Activated naive CD4-positive, alpha-beta T cell treated with anti-CD3 and anti-CD28 coated beads, Interleukin-2, amount 10 ng/mL, durations not matched to agents 7 days and 5 days (primary cell): ENCODE results near the gene LINGO1.

ENCODE experiments used
- CTCF ChIA-PET: fragments of 350-600 bp; sonication (Branson Sonifier 250); formaldehyde crosslinking; loops from one replicate; lab custom pipeline; 2021; ENCODE audit warnings: antibody characterized with exemption; lab: Charles Lee
- DNase-seq: peaks from one replicate; pipeline ENCODE4 v3.0.0-alpha.2; 2020
- H3K27ac Mint-ChIP-seq: one replicate; pipeline ENCODE4 v1.8.0; 2021; ENCODE audit warnings: mild to moderate bottlenecking, moderate library complexity, mixed read lengths
- H3K27me3 Mint-ChIP-seq: one replicate; pipeline ENCODE4 v1.8.0; 2021; ENCODE audit warnings: mild to moderate bottlenecking, mixed read lengths
- H3K36me3 Mint-ChIP-seq: one replicate; pipeline ENCODE4 v1.8.0; 2021; ENCODE audit warnings: mixed read lengths
- H3K4me1 Mint-ChIP-seq: one replicate; pipeline ENCODE4 v1.8.0; 2021; ENCODE audit warnings: mixed read lengths
- H3K4me3 Mint-ChIP-seq: one replicate; pipeline ENCODE4 v1.8.0; 2021; ENCODE audit warnings: mild to moderate bottlenecking, moderate library complexity, mixed read lengths
- H3K9me3 Mint-ChIP-seq: one replicate; pipeline ENCODE4 v1.8.0; 2021; ENCODE audit warnings: mixed read lengths

LINGO1 gene

GRCh38 chr15:77665530-77666295 is 33.0 kb upstream of the LINGO1 start:
- Mint-ChIP-seq H3K4me1 (no peaks in the 10 kb centered on the region), H3K4me3 (no peak overlapping the region), H3K27ac (no peak overlapping the region), H3K36me3 (no peaks in the 10 kb centered on the region), H3K27me3 (peaks cover 29% of the 10 kb centered on the region), H3K9me3 (no peaks in the 10 kb centered on the region)
- no peak for DNase-seq
- CTCF ChIA-PET: interaction anchor here (1.6 kb wide), 1 partner anchor 31 kb away, joined by 8 read pairs; no protein-coding TSS in a partner anchor

GRCh38 chr15:77664428-77664827 is 31.7 kb upstream of the LINGO1 start:
- Mint-ChIP-seq H3K27me3 (peaks cover 30% of the 10 kb centered on the region), H3K36me3 (no peaks in the 10 kb centered on the region), H3K4me3 (no peak overlapping the region), H3K27ac (no peak overlapping the region), H3K9me3 (no peaks in the 10 kb centered on the region), H3K4me1 (no peaks in the 10 kb centered on the region)
- no peak for DNase-seq
- CTCF ChIA-PET: interaction anchor here (1.6 kb wide), 1 partner anchor 30 kb away, joined by 8 read pairs; no protein-coding TSS in a partner anchor

GRCh38 chr15:77663256-77663655 is 30.5 kb upstream of the LINGO1 start:
- Mint-ChIP-seq H3K36me3 (no peaks in the 10 kb centered on the region), H3K27me3 (peaks cover 35% of the 10 kb centered on the region), H3K9me3 (no peaks in the 10 kb centered on the region), H3K27ac (no peak overlapping the region), H3K4me1 (no peaks in the 10 kb centered on the region), H3K4me3 (no peak overlapping the region)
- CTCF ChIA-PET: no interaction called here
- DNase-seq: no peak

GRCh38 chr15:77659350-77660321 is 26.9 kb upstream of the LINGO1 start:
- no peak overlapping the region for H3K27ac Mint-ChIP-seq
- CTCF ChIA-PET: interaction anchor here (1.9 kb wide), 1 partner anchor 162 kb away, joined by 6 read pairs; no protein-coding TSS in a partner anchor
- no peaks in the 10 kb centered on the region for H3K36me3 Mint-ChIP-seq
- DNase-seq: peak; percentile 55
- peaks cover 55% of the 10 kb centered on the region for H3K27me3 Mint-ChIP-seq
- no peak overlapping the region for H3K4me3 Mint-ChIP-seq
- H3K9me3 Mint-ChIP-seq: no peaks in the 10 kb centered on the region
- no peaks in the 10 kb centered on the region for H3K4me1 Mint-ChIP-seq

GRCh38 chr15:77658304-77658703 is 25.6 kb upstream of the LINGO1 start:
- Mint-ChIP-seq H3K36me3 (no peaks in the 10 kb centered on the region), H3K9me3 (peaks cover 3% of the 10 kb centered on the region), H3K27me3 (peaks cover 66% of the 10 kb centered on the region), H3K27ac (no peak overlapping the region), H3K4me3 (no peak overlapping the region), H3K4me1 (no peaks in the 10 kb centered on the region)
- CTCF ChIA-PET: interaction anchor here (0.8 kb wide), 1 partner anchor 23 kb away, joined by 3 read pairs; no protein-coding TSS in a partner anchor
- DNase-seq: no peak

- no peak for DNase-seq
- Mint-ChIP-seq H3K27ac (no peak overlapping the region), H3K9me3 (peaks cover 3% of the 10 kb centered on the region), H3K4me1 (no peaks in the 10 kb centered on the region), H3K27me3 (peaks cover 72% of the 10 kb centered on the region), H3K4me3 (no peak overlapping the region), H3K36me3 (no peaks in the 10 kb centered on the region)
- CTCF ChIA-PET: interaction anchor here (0.8 kb wide), 2 partner anchors 23 to 164 kb away, joined by 3 read pairs; no protein-coding TSS in a partner anchor
These were observed 25.0 kb upstream of the LINGO1 start for GRCh38 chr15:77657634-77658238.

- H3K4me3 Mint-ChIP-seq: no peak overlapping the region
- H3K4me1 Mint-ChIP-seq: no peaks in the 10 kb centered on the region
- H3K27ac Mint-ChIP-seq: no peak overlapping the region
- DNase-seq: no peak
- CTCF ChIA-PET: interaction anchor here (0.6 to 0.9 kb wide), 2 partner anchors 39 to 599 kb away, joined by 3 read pairs; no protein-coding TSS in a partner anchor
- no peaks in the 10 kb centered on the region for H3K36me3 Mint-ChIP-seq
- H3K27me3 Mint-ChIP-seq: peaks cover 74% of the 10 kb centered on the region
- peaks cover 3% of the 10 kb centered on the region for H3K9me3 Mint-ChIP-seq
These were observed 23.6 kb upstream of the LINGO1 start for GRCh38 chr15:77656294-77656693.

GRCh38 chr15:77654975-77655374 is 22.3 kb upstream of the LINGO1 start:
- Mint-ChIP-seq H3K9me3 (peaks cover 3% of the 10 kb centered on the region), H3K27me3 (peaks cover 75% of the 10 kb centered on the region), H3K4me3 (no peak overlapping the region), H3K27ac (no peak overlapping the region), H3K36me3 (no peaks in the 10 kb centered on the region), H3K4me1 (no peaks in the 10 kb centered on the region)
- no peak for DNase-seq
- CTCF ChIA-PET: interaction anchor here (1.6 kb wide), 1 partner anchor 166 kb away, joined by 3 read pairs; no protein-coding TSS in a partner anchor

GRCh38 chr15:77653832-77654480 is 21.2 kb upstream of the LINGO1 start:
- Mint-ChIP-seq H3K27me3 (peaks cover 76% of the 10 kb centered on the region), H3K36me3 (no peaks in the 10 kb centered on the region), H3K4me3 (no peak overlapping the region), H3K4me1 (no peaks in the 10 kb centered on the region), H3K27ac (no peak overlapping the region), H3K9me3 (peaks cover 3% of the 10 kb centered on the region)
- CTCF ChIA-PET: no interaction called here
- no peak for DNase-seq

- no peak overlapping the region for H3K4me3 Mint-ChIP-seq
- CTCF ChIA-PET: no interaction called here
These were observed 17.6 kb upstream of the LINGO1 start for GRCh38 chr15:77650265-77650664.

GRCh38 chr15:77649610-77650009 is 16.9 kb upstream of the LINGO1 start:
- Mint-ChIP-seq H3K36me3 (no peaks in the 10 kb centered on the region), H3K4me1 (no peaks in the 10 kb centered on the region), H3K27ac (no peak overlapping the region), H3K9me3 (peaks cover 3% of the 10 kb centered on the region), H3K27me3 (peaks cover 43% of the 10 kb centered on the region), H3K4me3 (no peak overlapping the region)
- DNase-seq: no peak
- CTCF ChIA-PET: no interaction called here

More at GRCh38 chr15:77650265-77650664, 17.6 kb upstream of the LINGO1 start:
- Mint-ChIP-seq H3K36me3 (no peaks in the 10 kb centered on the region), H3K9me3 (peaks cover 3% of the 10 kb centered on the region), H3K4me1 (no peaks in the 10 kb centered on the region), H3K27me3 (peaks cover 49% of the 10 kb centered on the region), H3K27ac (no peak overlapping the region)
- DNase-seq: no peak

- H3K9me3 Mint-ChIP-seq: peaks cover 2% of the 10 kb centered on the region
- no peak overlapping the region for H3K4me3 Mint-ChIP-seq
- no peaks in the 10 kb centered on the region for H3K4me1 Mint-ChIP-seq
- CTCF ChIA-PET: no interaction called here
- DNase-seq: no peak
- H3K27me3 Mint-ChIP-seq: peaks cover 37% of the 10 kb centered on the region
- no peak overlapping the region for H3K27ac Mint-ChIP-seq
- no peaks in the 10 kb centered on the region for H3K36me3 Mint-ChIP-seq
These were observed 16.3 kb upstream of the LINGO1 start for GRCh38 chr15:77649017-77649416.

GRCh38 chr15:77647961-77648360 is 15.2 kb upstream of the LINGO1 start:
- no peaks in the 10 kb centered on the region for H3K9me3 Mint-ChIP-seq
- no peak overlapping the region for H3K27ac Mint-ChIP-seq
- CTCF ChIA-PET: no interaction called here
- H3K4me3 Mint-ChIP-seq: no peak overlapping the region
- H3K36me3 Mint-ChIP-seq: no peaks in the 10 kb centered on the region
- no peak for DNase-seq
- peaks cover 29% of the 10 kb centered on the region for H3K27me3 Mint-ChIP-seq
- no peaks in the 10 kb centered on the region for H3K4me1 Mint-ChIP-seq
